GM12878 (cell line): Measurements from ENCODE around the gene SLC29A1. TPM values are rescaled to one million over a fixed set of nuclear protein-coding genes. Genes with fewer than 3 reads are reported as not detected.

ENCODE experiments used
- ATAC-seq: fragments of 200-7000 bp; cut with Tn5 transposase; 3 replicates; pipeline ENCODE4 v1.9.1; 2020; ENCODE audit warnings: mild to moderate bottlenecking, moderate library complexity
- BruUV-seq: library from RNA; stranded (reverse); fragments of 400-500 nt; replicated peaks from 2 replicates; lab custom pipeline; 2021; lab: Mats Ljungman, UMichigan
- CTCF ChIA-PET: fragments of 300-600 bp; sonication (Branson Sonifier 250); formaldehyde crosslinking; extraction: SDS; loops from one replicate; lab custom pipeline; 2021; ENCODE audit warnings: inconsistent platforms; lab: Yijun Ruan, JAX
- POLR2A ChIA-PET: fragments of 350-600 bp; formaldehyde crosslinking; extraction: SDS; loops from one replicate; lab custom pipeline; 2021; ENCODE audit warnings: inconsistent platforms; lab: Charles Lee
- RAD21 ChIA-PET: fragments of 300-600 bp; sonication (Branson Sonifier 250); formaldehyde crosslinking; loops from one replicate; lab custom pipeline; 2023; ENCODE audit warnings: antibody characterized with exemption; ENCODE audit not compliant: unreplicated experiment; lab: Charles Lee
- SMC1A ChIA-PET: fragments of 300-600 bp; sonication (Branson Sonifier 250); formaldehyde crosslinking; loops from one replicate; lab custom pipeline; 2023; ENCODE audit not compliant: unreplicated experiment, uncharacterized antibody; lab: Charles Lee
- DNase-seq: peaks from one replicate; pipeline ENCODE4 v3.0.0-alpha.2; 2011; ENCODE audit warnings: low read depth, low spot score
- FAIRE-seq: peaks from 3 replicates; lab custom pipeline; 2011; peaks lifted over from hg19 to GRCh38; lab: Jason Lieb, UNC
- H2AFZ ChIP-seq: 2 replicates; pipeline ENCODE4 v1.6.0; 2011; ENCODE audit warnings: low read depth, low read length, control low read depth; ENCODE audit not compliant: control insufficient read depth
- H3K27ac ChIP-seq: 2 replicates; pipeline ENCODE4 v1.5.1; 2011; ENCODE audit warnings: control low read depth; ENCODE audit not compliant: control insufficient read depth, insufficient read depth
- H3K27me3 ChIP-seq, 2 experiments: replicated peaks in 1 of 2; 2 replicates each; pipeline versions ENCODE4 v1.6.0 to v1.6.1; 2011; ENCODE audit warnings: low read length in 1 of 2; ENCODE audit not compliant: control insufficient read depth in 2 of 2, insufficient read depth in 2 of 2
- H3K36me3 ChIP-seq, 2 experiments: 2 replicates each; pipeline ENCODE4 v1.5.1; 2011; ENCODE audit warnings: low read length in 1 of 2; ENCODE audit not compliant: control insufficient read depth in 2 of 2, insufficient read depth in 2 of 2
- H3K4me1 ChIP-seq: 2 replicates; pipeline ENCODE4 v1.6.1; 2011; ENCODE audit warnings: mild to moderate bottlenecking, low read length, moderate library complexity, mixed read lengths; ENCODE audit not compliant: control insufficient read depth, insufficient read depth
- H3K4me2 ChIP-seq: 2 replicates; pipeline ENCODE4 v1.6.0; 2011; ENCODE audit warnings: control low read depth; ENCODE audit not compliant: control insufficient read depth, insufficient read depth
- H3K4me3 ChIP-seq: fragments of 200-600 bp; sonication (generic); 2 replicates; pipeline ENCODE4 v1.5.1; 2016
- H3K79me2 ChIP-seq: 2 replicates; pipeline ENCODE4 v1.6.0; 2011; ENCODE audit warnings: low read length; ENCODE audit not compliant: control insufficient read depth, insufficient read depth
- H3K9ac ChIP-seq: 2 replicates; pipeline ENCODE4 v1.8.0; 2011; ENCODE audit warnings: low read length, control low read depth, mixed read lengths; ENCODE audit not compliant: control insufficient read depth, insufficient read depth
- H3K9me3 ChIP-seq: replicated peaks from 3 replicates; pipeline ENCODE4 v1.5.1; 2011; ENCODE audit warnings: mild to moderate bottlenecking, low read length; ENCODE audit not compliant: control insufficient read depth, insufficient read depth
- H4K20me1 ChIP-seq: 2 replicates; pipeline ENCODE4 v1.6.0; 2011; ENCODE audit not compliant: control insufficient read depth, insufficient read depth
- ATF3 ChIP-seq: IDR thresholded peaks from 2 replicates; pipeline ENCODE4 v1.6.1; 2011; ENCODE audit warnings: low read depth, mild to moderate bottlenecking, low read length, moderate library complexity, borderline replicate concordance; ENCODE audit errors: extremely low read depth
- CBX3 ChIP-seq: fragments of 200-600 bp; sonication (generic); IDR thresholded peaks from 2 replicates; pipeline ENCODE4 v1.6.1; 2016; ENCODE audit warnings: low read depth, borderline replicate concordance
- EP300 ChIP-seq, 2 experiments: fragments of 150-350 bp in 1 of 2; IDR thresholded peaks; 2 replicates each; pipeline ENCODE4 v1.6.1; 2011 to 2012; ENCODE audit warnings: low read depth in 2 of 2, low read length in 2 of 2, borderline replicate concordance in 1 of 2, improper control_type of control experiment in 1 of 2, inconsistent platforms in 1 of 2; ENCODE audit not compliant: control insufficient read depth in 1 of 2
- FOXK2 ChIP-seq: fragments of 450-650 bp; IDR thresholded peaks from 2 replicates; pipeline ENCODE4 v1.6.1; 2017; ENCODE audit warnings: mild to moderate bottlenecking, moderate library complexity
- FOXM1 ChIP-seq: IDR thresholded peaks from 2 replicates; pipeline ENCODE4 v1.6.1; 2012; ENCODE audit warnings: low read depth, mild to moderate bottlenecking, inconsistent platforms, low read length, moderate library complexity
- HDAC2 ChIP-seq: fragments of 200-600 bp; sonication (generic); IDR thresholded peaks from 2 replicates; pipeline ENCODE4 v1.6.1; 2017
- JUNB ChIP-seq: IDR thresholded peaks from 2 replicates; pipeline ENCODE4 v1.6.1; 2016; ENCODE audit warnings: antibody characterized with exemption, mild to moderate bottlenecking
- PML ChIP-seq: IDR thresholded peaks from 2 replicates; pipeline ENCODE4 v1.6.1; 2012; ENCODE audit warnings: low read length, inconsistent platforms
- SMAD1 ChIP-seq: fragments of 450-650 bp; IDR thresholded peaks from 2 replicates; pipeline ENCODE4 v1.6.1; 2018; ENCODE audit warnings: mild to moderate bottlenecking, low read depth; ENCODE audit not compliant: partially characterized antibody
- SMC3 ChIP-seq: IDR thresholded peaks from 2 replicates; pipeline ENCODE4 v1.6.1; 2011; ENCODE audit warnings: low read length, improper control_type of control experiment, borderline replicate concordance
- SUPT20H ChIP-seq: IDR thresholded peaks from 2 replicates; pipeline ENCODE4 v1.6.1; 2011; ENCODE audit warnings: low read depth, mild to moderate bottlenecking, low read length, moderate library complexity, borderline replicate concordance; ENCODE audit not compliant: control insufficient read depth
- ZBTB11 ChIP-seq: fragments of 450-650 bp; formaldehyde crosslinking; IDR thresholded peaks from 2 replicates; pipeline ENCODE4 v1.5.0; 2022; ENCODE audit warnings: mild to moderate bottlenecking, missing genetic modification characterization
- ZBTB40 ChIP-seq: fragments of 450-650 bp; IDR thresholded peaks from 2 replicates; pipeline ENCODE4 v1.6.1; 2016; ENCODE audit warnings: mild to moderate bottlenecking, moderate library complexity, borderline replicate concordance
- ZNF274 ChIP-seq: IDR thresholded peaks from one replicate; pipeline ENCODE4 v1.8.0; 2011; ENCODE audit not compliant: insufficient read length, insufficient read depth
- WGBS: methylation state at CpG from one replicate; pipeline ENCODE4 v1.1.6; 2016; ENCODE audit warnings: low lambda C conversion rate; ENCODE audit not compliant: insufficient replicate concordance, insufficient coverage; ENCODE audit errors: missing lambda C conversion rate; 5-methylcytosine and 5-hydroxymethylcytosine counted together
- in situ Hi-C: fragments of 300-500 bp; cut with MboI; formaldehyde crosslinking; loops from 9 replicates; pipeline ENCODE4 v1.14.3; 2018; ENCODE audit warnings: mixed read lengths
- intact Hi-C: fragments of 100-400 bp; cut with micrococcal nuclease; formaldehyde crosslinking; loops from one replicate; pipeline ENCODE4 v1.14.2; 2022; ENCODE audit not compliant: unreplicated experiment
- polyA plus RNA-seq, 11 experiments: library from polyadenylated mRNA; depleted of rRNA in 4 of 11; unstranded in 6 of 11; stranded (reverse) in 5 of 11; fragments of >200 nt; fragmentation: Nextera tagmentation in 4 of 11; fragmentation: Illumina TruSeq in 1 of 11; extraction: Ambion mirVana in 4 of 11; extraction: Trizol in 1 of 11; gene quantifications; 1 replicate in 1 of 11; 2 replicates in 10 of 11; pipeline versions ENCODE4 v1.2.1 to v1.2.3, GENCODE V29; 2011 to 2016; ENCODE audit warnings: inconsistent platforms in 2 of 11, missing spikeins in 2 of 11, low read depth in 1 of 11
- total RNA-seq, 4 experiments: library from RNA; depleted of rRNA in 3 of 4; stranded (reverse); fragments of >200 nt in 3 of 4; fragmentation: Illumina TruSeq in 1 of 4; extraction: Trizol in 1 of 4; gene quantifications; 2 replicates each; pipeline versions ENCODE4 v1.2.1 to v1.2.3, GENCODE V29; 2013 to 2021

SLC29A1 gene
- total and polyA plus RNA-seq, 10 of the 15 experiments (the other 5 are each of a cell fraction or from before 2014, with no cell fraction given) = 10.0 to 132 (median 93.4) TPM

GRCh38 chr6:44257025-44257752 lies 33.8 kb downstream of the SLC29A1 start, which contains the start of gene SLC35B2:
SLC35B2 (minus strand) TSS chr6:44257528; CDS start chr6:44257410, 118 bp downstream.
- Histone ChIP-seq H2AFZ (peak within 1 kb of the TSS; percentile 70), H3K36me3 (peaks cover 32 to 41% of the 10 kb centered on the region in 2 experiments), H3K4me3 (peak within 1 kb of the TSS; percentile 77), H3K4me2 (peak within 1 kb of the TSS; percentile 98), H3K27me3 (no peaks in the 10 kb centered on the region), H3K79me2 (peaks cover 85% of the 10 kb centered on the region), H4K20me1 (peaks cover 4% of the 10 kb centered on the region; the same call in 1 of the 2 replicates), H3K27ac (peak within 1 kb of the TSS; percentile 99), H3K9ac (peak within 1 kb of the TSS; percentile 90), H3K9me3 (no peaks in the 10 kb centered on the region), H3K4me1 (peaks cover 61% of the 10 kb centered on the region)
- CTCF ChIA-PET = interaction anchor here (1.0 to 5.0 kb wide), 14 partner anchors 10 to 161 kb away, joined by 3 to 45 read pairs (median 6); partner anchors contain the start of gene HSP90AB1
- SMC1A ChIA-PET = interaction anchor here (0.7 to 3.1 kb wide), 9 partner anchors 10 to 161 kb away, joined by 3 to 25 read pairs (median 3); partner anchors contain the start of gene HSP90AB1
- WGBS = 1% methylated on average over 48 of the region's 80 CpGs
- in situ Hi-C loops (no loop called here), intact Hi-C loops (no loop called here)
- POLR2A ChIA-PET = interaction anchor here (1.0 to 10.7 kb wide), 5 partner anchors 6 to 38 kb away, joined by 3 to 131 read pairs (median 8); partner anchors contain the start of gene HSP90AB1
- no TSS peak for BruUV-seq
- RAD21 ChIA-PET = interaction anchor here (0.8 to 4.8 kb wide), 8 partner anchors 8 to 176 kb away, joined by 3 to 28 read pairs (median 4); partner anchors contain the start of genes HSP90AB1, NFKBIE and SLC29A1
- DNase-seq (no peak), FAIRE-seq (no peak), ATAC-seq (peak; percentile 54)
- no peak for TF ChIP-seq FOXM1
- TF ChIP-seq ZBTB40 = no peak
- peak; percentile 34; the same call in 1 of the 2 replicates for TF ChIP-seq ZBTB11 (CRISPR knock-in tag)
- no peak for TF ChIP-seq SMAD1
- no peak for TF ChIP-seq PML
- TF ChIP-seq EP300 (IDR thresholded peaks at IDR 0.05; ENCODE audit: borderline replicate concordance in 1 of 2, control insufficient read depth in 1 of 2, low read depth in 2 of 2, low read length in 2 of 2) = no peak
- TF ChIP-seq FOXK2 = no peak
- peak; percentile 95 for TF ChIP-seq ATF3
- no peak for TF ChIP-seq ZNF274
- TF ChIP-seq SUPT20H = no peak
- TF ChIP-seq CBX3 = no peak
- no peak for TF ChIP-seq JUNB
- no peak for TF ChIP-seq HDAC2
- TF ChIP-seq SMC3 = no peak; the same call in 1 of the 2 replicates
